OCI-LY3 (cell line): Measurements from ENCODE around the gene DNAJC24.
A peak's percentile ranks its signal among the peaks of the same experiment; 100 is the strongest.

Source experiments
- H2AFZ ChIP-seq: fragments of 200-600, 300-600 bp; shearing (Covaris generic); 2 replicates; pipeline ENCODE4 v1.6.0; 2014; ENCODE audit warnings: antibody characterized with exemption, low read depth, low read length
- H3K27ac ChIP-seq: fragments of 200-600, 300-600 bp; sonication (generic); 2 replicates; pipeline ENCODE4 v1.5.1; 2014; ENCODE audit warnings: mild to moderate bottlenecking, low read length, moderate library complexity, mixed read lengths
- H3K27me3 ChIP-seq: fragments of 200-600, 300-600 bp; sonication (generic); 2 replicates; pipeline ENCODE4 v1.6.1; 2014; ENCODE audit warnings: low read depth, low read length, mixed read lengths
- H3K36me3 ChIP-seq: fragments of 200-600, 300-600 bp; sonication (generic); replicated peaks from 2 replicates; pipeline ENCODE3; 2014; ENCODE audit warnings: low read depth, low read length, mixed read lengths
- H3K4me1 ChIP-seq: fragments of 300-600, 200-600 bp; sonication (generic); 2 replicates; pipeline ENCODE4 v1.6.1; 2014; ENCODE audit warnings: low read length, mixed read lengths
- H3K4me2 ChIP-seq: fragments of 200-600, 300-600 bp; sonication (generic); 2 replicates; pipeline ENCODE4 v1.6.1; 2014; ENCODE audit warnings: low read length, mixed read lengths
- H3K4me3 ChIP-seq: fragments of 300-600, 200-600 bp; sonication (generic); 2 replicates; pipeline ENCODE4 v1.5.1; 2014; ENCODE audit warnings: antibody characterized with exemption, mild to moderate bottlenecking, low read length, moderate library complexity
- H3K79me2 ChIP-seq: fragments of 300-600, 200-600 bp; shearing (Covaris generic); 2 replicates; pipeline ENCODE4 v1.6.1; 2014; ENCODE audit warnings: mild to moderate bottlenecking, low read length, mixed read lengths
- H3K9ac ChIP-seq: fragments of 300-600, 200-600 bp; shearing (Covaris generic); 2 replicates; pipeline ENCODE4 v1.6.0; 2014; ENCODE audit warnings: mild to moderate bottlenecking, low read length, moderate library complexity
- H3K9me3 ChIP-seq: fragments of 200-600, 300-600 bp; shearing (Covaris generic); 2 replicates; pipeline ENCODE4 v1.6.1; 2014; ENCODE audit warnings: low read length, mixed read lengths; ENCODE audit not compliant: insufficient read depth
- H4K20me1 ChIP-seq: fragments of 200-600, 300-600 bp; sonication (generic); 2 replicates; pipeline ENCODE4 v1.6.1; 2016; ENCODE audit warnings: low read length, mixed read lengths; ENCODE audit not compliant: insufficient read depth
- EZH2phosphoT487 ChIP-seq: fragments of 200-600 bp; shearing (Covaris generic); IDR thresholded peaks from 2 replicates; pipeline ENCODE4 v1.6.1; 2018; ENCODE audit warnings: antibody characterized with exemption, mixed run types, low read depth
- TF ChIP-seq, protein P1 (sequence below): fragments of 200-600, 300-600 bp; sonication (generic); IDR thresholded peaks from 2 replicates; pipeline ENCODE4 v1.5.1; 2014; ENCODE audit warnings: antibody characterized with exemption, low read length, low read depth

The DNAJC24 gene

DNA sequence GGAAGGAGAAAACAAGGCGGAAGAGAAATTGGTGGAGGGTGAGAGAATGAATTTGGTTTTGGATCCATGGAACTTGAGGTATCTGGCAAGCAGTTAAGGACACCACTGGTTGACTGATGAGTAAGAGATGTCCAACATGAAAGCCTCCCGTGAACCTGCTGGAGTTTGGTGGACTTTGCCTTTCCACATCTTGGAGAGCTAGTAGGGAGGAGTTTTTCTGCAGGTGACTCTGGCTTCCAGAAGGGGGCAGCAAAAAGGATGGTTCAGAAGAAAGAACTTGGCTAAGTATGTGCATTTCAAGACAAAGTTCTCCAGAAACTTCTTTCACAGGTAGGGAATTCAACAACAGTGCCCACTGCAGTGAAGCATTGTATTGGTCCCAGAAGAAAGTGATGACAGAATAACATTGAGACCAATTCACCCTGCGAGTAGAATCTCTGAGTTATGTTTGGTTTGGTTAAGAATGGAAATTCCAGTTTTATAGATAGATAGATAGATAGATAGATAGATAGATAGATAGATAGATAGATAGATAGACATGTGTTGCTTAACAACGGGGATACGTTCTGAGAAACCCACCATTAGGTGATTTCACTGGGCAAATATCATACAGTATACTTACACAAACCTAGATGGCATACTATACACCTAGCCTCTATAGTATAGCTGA lies 28.6 kb upstream of the DNAJC24 start:
- no peaks in the 10 kb centered on the region for H3K9me3 ChIP-seq
- H2AFZ ChIP-seq, result no peak overlapping the region
- no peaks in the 10 kb centered on the region for H3K36me3 ChIP-seq
- H3K27me3 ChIP-seq, result no peaks in the 10 kb centered on the region; the same call in 1 of the 2 replicates
- no peaks in the 10 kb centered on the region for H3K79me2 ChIP-seq
- H3K4me3 ChIP-seq, result no peak overlapping the region
- H3K27ac ChIP-seq, result no peak overlapping the region
- TF ChIP-seq, protein P1, sequence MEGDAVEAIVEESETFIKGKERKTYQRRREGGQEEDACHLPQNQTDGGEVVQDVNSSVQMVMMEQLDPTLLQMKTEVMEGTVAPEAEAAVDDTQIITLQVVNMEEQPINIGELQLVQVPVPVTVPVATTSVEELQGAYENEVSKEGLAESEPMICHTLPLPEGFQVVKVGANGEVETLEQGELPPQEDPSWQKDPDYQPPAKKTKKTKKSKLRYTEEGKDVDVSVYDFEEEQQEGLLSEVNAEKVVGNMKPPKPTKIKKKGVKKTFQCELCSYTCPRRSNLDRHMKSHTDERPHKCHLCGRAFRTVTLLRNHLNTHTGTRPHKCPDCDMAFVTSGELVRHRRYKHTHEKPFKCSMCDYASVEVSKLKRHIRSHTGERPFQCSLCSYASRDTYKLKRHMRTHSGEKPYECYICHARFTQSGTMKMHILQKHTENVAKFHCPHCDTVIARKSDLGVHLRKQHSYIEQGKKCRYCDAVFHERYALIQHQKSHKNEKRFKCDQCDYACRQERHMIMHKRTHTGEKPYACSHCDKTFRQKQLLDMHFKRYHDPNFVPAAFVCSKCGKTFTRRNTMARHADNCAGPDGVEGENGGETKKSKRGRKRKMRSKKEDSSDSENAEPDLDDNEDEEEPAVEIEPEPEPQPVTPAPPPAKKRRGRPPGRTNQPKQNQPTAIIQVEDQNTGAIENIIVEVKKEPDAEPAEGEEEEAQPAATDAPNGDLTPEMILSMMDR, result peak; percentile 52
- TF ChIP-seq EZH2phosphoT487, result no peak
- no peak overlapping the region for H3K9ac ChIP-seq
- H4K20me1 ChIP-seq, result no peaks in the 10 kb centered on the region
- no peak overlapping the region for H3K4me2 ChIP-seq
- H3K4me1 ChIP-seq, result no peaks in the 10 kb centered on the region

DNA sequence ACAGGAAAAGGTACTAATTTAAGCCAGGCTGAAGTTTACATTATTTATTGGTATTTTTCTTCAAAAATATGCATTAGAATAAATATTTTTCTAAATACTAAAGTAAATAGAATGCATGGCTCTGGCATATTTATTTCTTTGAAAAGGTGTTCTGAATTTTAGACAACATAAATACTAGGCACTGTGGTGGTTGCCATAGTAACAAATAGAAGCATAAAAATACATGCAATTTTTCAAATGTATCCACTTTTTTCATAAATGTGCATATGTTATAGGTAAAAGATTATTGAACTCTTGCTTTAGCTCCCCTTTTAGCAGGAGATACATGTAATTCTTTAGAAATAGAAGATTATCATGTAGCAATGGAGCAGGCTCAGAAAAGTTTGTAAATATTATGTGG lies 18.5 kb upstream of the DNAJC24 start:
- H3K4me2 ChIP-seq, result no peak overlapping the region
- no peaks in the 10 kb centered on the region for H3K9me3 ChIP-seq
- no peak overlapping the region for H2AFZ ChIP-seq
- H3K9ac ChIP-seq, result no peak overlapping the region
- no peaks in the 10 kb centered on the region for H4K20me1 ChIP-seq
- TF ChIP-seq, protein P1, result no peak
- TF ChIP-seq EZH2phosphoT487, result no peak
- no peak overlapping the region for H3K4me3 ChIP-seq
- H3K27ac ChIP-seq, result no peak overlapping the region
- H3K79me2 ChIP-seq, result no peaks in the 10 kb centered on the region
- H3K4me1 ChIP-seq, result no peaks in the 10 kb centered on the region
- no peaks in the 10 kb centered on the region for H3K36me3 ChIP-seq
- H3K27me3 ChIP-seq, result no peaks in the 10 kb centered on the region

DNA sequence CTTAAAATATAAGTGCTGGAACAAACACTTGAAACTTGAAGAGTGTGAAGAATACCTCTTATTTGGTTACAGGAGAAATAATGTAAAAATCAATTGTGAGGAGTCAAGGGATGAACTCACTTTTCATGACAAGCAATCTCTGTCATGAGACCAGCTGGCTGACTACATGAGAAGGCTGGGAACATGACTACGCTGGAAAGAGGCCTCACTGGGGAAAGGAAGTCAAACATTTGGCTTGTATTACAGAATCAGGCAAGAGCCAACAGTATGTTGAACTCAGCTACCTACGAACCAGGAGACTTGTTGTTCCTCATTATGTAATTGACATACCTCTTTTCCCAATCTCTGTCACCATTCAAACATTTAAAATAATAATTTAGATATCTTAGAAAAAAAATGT lies 14.5 kb upstream of the DNAJC24 start:
- Histone ChIP-seq H3K9ac (no peak overlapping the region), H4K20me1 (no peaks in the 10 kb centered on the region), H3K27ac (no peak overlapping the region), H3K27me3 (no peaks in the 10 kb centered on the region), H3K4me1 (no peaks in the 10 kb centered on the region), H3K36me3 (no peaks in the 10 kb centered on the region), H3K4me2 (no peak overlapping the region), H2AFZ (no peak overlapping the region), H3K4me3 (no peak overlapping the region), H3K9me3 (no peaks in the 10 kb centered on the region), H3K79me2 (no peaks in the 10 kb centered on the region)
- TF ChIP-seq, protein P1, result no peak
- TF ChIP-seq EZH2phosphoT487, result no peak

DNA sequence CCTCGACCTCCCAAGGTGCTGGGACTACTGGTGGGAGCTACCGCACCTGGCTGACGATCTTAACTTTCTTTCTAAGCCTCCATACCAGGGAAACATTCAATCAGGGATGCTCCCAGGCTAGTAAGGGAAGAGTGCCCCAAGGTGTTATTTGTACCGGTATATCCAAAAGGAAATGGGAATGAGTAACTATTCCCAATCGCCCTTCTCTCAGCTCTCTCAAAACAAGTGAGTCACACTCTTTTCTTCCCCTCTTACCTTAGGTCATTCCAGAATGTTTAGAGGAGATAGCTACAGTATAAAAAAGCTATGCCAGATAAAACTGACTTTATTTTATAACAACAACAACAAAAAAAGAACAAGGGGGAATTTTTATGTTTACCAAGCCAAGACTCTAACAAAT lies 13.8 kb upstream of the DNAJC24 start:
- TF ChIP-seq EZH2phosphoT487, result no peak
- TF ChIP-seq, protein P1, result no peak
- Histone ChIP-seq H3K4me2 (no peak overlapping the region), H3K27me3 (no peaks in the 10 kb centered on the region), H3K27ac (no peak overlapping the region), H3K79me2 (no peaks in the 10 kb centered on the region), H3K9ac (no peak overlapping the region), H3K9me3 (no peaks in the 10 kb centered on the region), H4K20me1 (no peaks in the 10 kb centered on the region), H2AFZ (no peak overlapping the region), H3K4me1 (no peaks in the 10 kb centered on the region), H3K36me3 (no peaks in the 10 kb centered on the region), H3K4me3 (no peak overlapping the region)
